Caki2 (cell line): ENCODE data around the gene LCN12. TPM values are rescaled to one million over a fixed set of nuclear protein-coding genes. Genes with fewer than 3 reads are reported as not detected.
"Not testable (repeated sequence)": the region's sequence is repeated elsewhere in the genome, so short reads cannot be mapped to it uniquely, and the experiment has no call there.

ENCODE experiments used
- DNase-seq: peaks from one replicate; pipeline ENCODE4 v3.0.0-alpha.2; 2015; ENCODE audit warnings: low read depth
- in situ Hi-C: cut with HindIII; loops from 2 replicates; pipeline ENCODE4 v1.10.0; 2016; ENCODE audit warnings: low sequenced_read_pairs, low pct_unique_long_range_greater_than_20kb, mixed read lengths
- total RNA-seq: library from RNA; depleted of rRNA; stranded (reverse); fragments of >200 nt; shearing (Covaris generic); gene quantifications from 2 replicates; pipeline ENCODE4 v1.2.3, GENCODE V29; 2014; ENCODE audit warnings: low replicate concordance; rRNA removed

LCN12 gene
- total RNA-seq, 1 experiment from 2014 or later: not detected

- DNase-seq: no peak
- in situ Hi-C loops: no loop called here
These were observed 40.8 kb downstream of the LCN12 start for GRCh38 chr9:136992819-136993369.

GRCh38 chr9:136994180-136994887 is 42.3 kb downstream of the LCN12 start:
- in situ Hi-C loops: no loop called here
- no peak for DNase-seq

DNA sequence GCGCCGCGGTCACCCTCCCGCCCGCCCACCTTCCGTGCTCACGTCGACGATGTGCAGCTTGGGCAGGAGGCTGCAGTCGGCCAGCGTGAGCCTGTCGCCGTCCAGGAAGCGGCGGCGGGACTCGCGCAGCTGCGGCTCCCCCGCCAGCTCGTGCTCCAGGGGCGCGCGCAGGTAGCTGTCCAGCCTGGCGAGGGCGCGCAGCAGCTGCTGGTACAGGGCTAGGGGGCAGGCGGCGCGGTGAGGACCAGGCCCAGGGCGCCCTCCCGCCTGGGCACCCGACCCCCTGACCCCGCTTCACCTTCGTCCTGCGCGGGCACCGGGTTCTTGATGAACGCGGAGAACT is 42.8 kb downstream of the LCN12 start:
- DNase-seq: no peak
- in situ Hi-C loops: no loop called here

DNA sequence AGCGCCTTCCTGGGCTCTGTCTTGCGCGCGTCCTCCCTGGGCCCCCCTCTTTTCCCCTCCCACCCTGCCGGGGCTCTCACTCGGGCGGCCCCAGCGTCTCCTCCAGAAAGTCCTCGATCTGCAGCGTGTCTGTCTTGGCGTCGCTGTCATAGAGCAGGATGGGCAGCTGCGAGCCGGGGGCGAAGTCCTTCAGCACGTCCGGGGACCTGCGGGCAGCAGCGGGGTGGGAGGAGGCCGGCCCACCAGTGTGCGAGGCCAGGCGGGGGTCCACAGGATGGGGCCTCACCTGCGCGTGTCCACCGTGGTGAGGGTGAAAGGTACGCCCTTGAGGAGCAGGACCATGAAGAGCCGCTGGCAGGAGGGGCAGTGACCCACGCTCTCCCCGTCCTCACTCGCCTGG is 43.3 kb downstream of the LCN12 start:
- in situ Hi-C loops: no loop called here
- DNase-seq: no peak

GRCh38 chr9:136995772-136996311 is 43.8 kb downstream of the LCN12 start:
- in situ Hi-C loops: no loop called here
- DNase-seq: no peak

DNA sequence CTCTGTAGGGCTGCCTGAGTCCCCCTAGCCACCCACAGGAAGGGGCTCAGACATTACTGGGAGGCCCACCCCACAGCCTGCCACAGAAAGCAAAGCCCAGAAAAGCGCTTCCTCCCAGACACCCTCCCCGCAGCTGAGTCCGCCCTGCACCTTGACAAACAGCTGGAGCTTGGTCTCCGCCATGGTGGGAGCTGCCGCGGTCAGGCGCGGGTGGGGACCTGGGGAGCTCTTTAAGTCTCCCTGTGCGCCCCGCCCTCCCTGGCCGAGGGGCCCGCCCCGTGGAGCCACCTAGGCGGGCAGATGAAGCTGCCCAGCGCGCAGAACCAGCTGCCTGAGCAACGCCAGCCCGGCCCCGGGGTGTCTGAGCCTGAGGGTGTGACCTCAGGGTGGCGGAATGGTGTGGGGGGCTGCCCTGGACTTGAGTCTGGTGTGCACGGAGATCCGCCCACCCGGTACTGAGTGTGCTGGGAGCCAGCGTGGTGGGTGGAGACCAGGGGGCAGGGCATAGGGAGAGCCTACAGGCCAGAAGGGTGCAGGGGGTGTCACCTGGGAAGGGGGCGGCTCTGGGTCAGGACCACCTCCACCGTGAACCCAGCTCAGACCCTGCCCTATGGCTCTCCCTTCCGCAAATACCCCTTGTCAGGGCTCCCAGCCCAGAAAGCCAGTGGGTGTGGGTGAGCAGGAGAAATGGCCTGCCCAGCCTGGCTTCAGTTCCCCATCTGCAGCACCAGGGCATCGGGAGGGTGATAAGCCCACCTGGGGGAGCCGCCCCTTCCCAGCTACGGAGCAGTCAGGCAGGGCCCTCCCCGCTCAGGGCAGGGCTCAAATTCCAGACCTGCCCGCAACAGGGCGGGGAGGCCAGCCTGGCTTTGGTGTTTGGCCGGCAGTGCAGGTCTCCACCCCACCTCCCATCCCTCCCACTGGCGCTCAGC is 44.6 kb downstream of the LCN12 start, which contains the start of gene CLIC3:
Gene CLIC3 (minus strand): TSS at position 208 of the 932 bp plus-strand sequence. CDS start 25 bp downstream, at position 183.
- DNase-seq: no peak
- in situ Hi-C loops: no loop called here

GRCh38 chr9:136997371-136997770 is 45.3 kb downstream of the LCN12 start:
- no peak for DNase-seq
- in situ Hi-C loops: no loop called here

GRCh38 chr9:136997830-136998234 is 45.8 kb downstream of the LCN12 start:
- no peak for DNase-seq
- in situ Hi-C loops: no loop called here

- in situ Hi-C loops: no loop called here
- DNase-seq: no peak
These were observed 48.3 kb downstream of the LCN12 start for GRCh38 chr9:137000177-137000930.

DNA sequence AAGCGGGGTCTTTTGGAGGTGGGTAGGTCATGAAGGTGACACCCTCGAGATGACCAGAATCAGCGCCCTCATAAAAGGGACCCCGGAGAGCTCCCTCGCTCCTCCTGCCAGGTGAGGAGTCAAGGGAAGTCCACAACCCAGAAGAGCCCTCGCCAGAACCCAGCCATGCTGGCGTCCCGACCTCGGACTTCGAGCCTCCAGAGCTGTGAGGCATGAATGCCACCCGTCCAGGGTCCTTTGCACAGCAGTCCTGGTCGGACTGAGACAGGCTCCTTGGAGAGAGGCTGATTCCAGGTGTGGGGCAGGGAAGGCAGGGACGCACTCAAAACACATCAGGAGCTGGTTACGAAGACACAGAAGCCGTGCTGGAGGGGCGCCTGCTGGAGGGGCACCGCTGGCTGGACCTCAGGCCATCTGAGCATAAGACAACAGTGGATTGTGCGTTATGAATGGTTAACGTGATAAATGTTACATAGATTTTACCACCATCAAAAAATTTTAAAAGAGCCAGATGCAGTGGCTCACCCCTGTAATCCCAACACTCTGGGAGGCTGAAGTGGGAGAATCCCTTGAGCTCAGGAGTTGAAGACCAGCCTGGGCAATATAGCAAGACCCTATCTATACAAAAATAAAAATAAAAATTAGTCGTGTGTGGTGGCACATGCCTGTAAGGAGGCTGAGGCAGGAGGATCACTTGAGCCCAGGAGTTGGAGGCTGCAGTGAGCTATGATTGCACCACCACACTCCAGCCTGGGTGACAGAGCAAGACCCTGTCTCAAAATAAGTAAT is 50.0 kb downstream of the LCN12 start:
- DNase-seq: no peak
- in situ Hi-C loops: no loop called here

- DNase-seq: no peak
- in situ Hi-C loops: no loop called here
These were observed 50.6 kb downstream of the LCN12 start for GRCh38 chr9:137002646-137003041.

GRCh38 chr9:137004285-137004684 is 52.2 kb downstream of the LCN12 start:
- DNase-seq, in situ Hi-C loops: not testable (repeated sequence)

Other genes starting within 250 kb of the LCN12 start
- 12.5 and 19.5 TPM in 2 replicates for gene DIPK1B, start 239.7 kb upstream of the LCN12 start, total RNA-seq
- not detected in 2 replicates for gene LCN10, start 209.3 kb upstream of the LCN12 start, total RNA-seq
- not detected in 2 replicates for gene LCN6, start 203.7 kb upstream of the LCN12 start, total RNA-seq
- not detected in 2 replicates for gene LCN8, start 194.0 kb upstream of the LCN12 start, total RNA-seq
- not detected in 2 replicates for gene LCN15, start 187.8 kb upstream of the LCN12 start, total RNA-seq
- gene TMEM141, start 160.9 kb upstream of the LCN12 start, total RNA-seq: 230 and 313 TPM in 2 replicates
- 1.1 TPM in 1 of 2 replicates, not detected in the other for gene CCDC183, start 155.9 kb upstream of the LCN12 start, total RNA-seq
- 103 and 104 TPM in 2 replicates for gene RABL6, start 144.3 kb upstream of the LCN12 start, total RNA-seq
- gene AJM1, start 109.8 kb upstream of the LCN12 start, total RNA-seq: 1.3 and 1.7 TPM in 2 replicates
- 125 and 127 TPM in 2 replicates for gene PHPT1, start 102.9 kb upstream of the LCN12 start, total RNA-seq
- 0.17 TPM in 2 replicates for gene MAMDC4, start 99.9 kb upstream of the LCN12 start, total RNA-seq
- 460 and 494 TPM in 2 replicates for gene EDF1, start 86.0 kb upstream of the LCN12 start, total RNA-seq
- gene TRAF2, start 65.8 kb upstream of the LCN12 start, total RNA-seq: 61.9 and 67.0 TPM in 2 replicates
- gene FBXW5, start 7.5 kb upstream of the LCN12 start, total RNA-seq: 139 and 152 TPM in 2 replicates
- gene C8G, start 7.0 kb upstream of the LCN12 start, total RNA-seq: not detected in 2 replicates
- not detected in 2 replicates for gene PTGDS, start 25.2 kb downstream of the LCN12 start, total RNA-seq
- not detected in 2 replicates for gene LCNL1, start 30.7 kb downstream of the LCN12 start, total RNA-seq
- 129 and 137 TPM in 2 replicates for gene PAXX, start 40.1 kb downstream of the LCN12 start, total RNA-seq
- gene CLIC3, start 44.3 kb downstream of the LCN12 start, total RNA-seq: not detected in 2 replicates
- gene ABCA2, start 76.0 kb downstream of the LCN12 start, total RNA-seq: 19.0 and 23.5 TPM in 2 replicates
- gene FUT7, start 79.8 kb downstream of the LCN12 start, total RNA-seq: not detected in 2 replicates
- 31.8 and 45.1 TPM in 2 replicates for gene NPDC1, start 93.9 kb downstream of the LCN12 start, total RNA-seq
- gene ENTPD2, start 101.8 kb downstream of the LCN12 start, total RNA-seq: not detected in 2 replicates
- 51.2 and 55.0 TPM in 2 replicates for gene SAPCD2, start 118.3 kb downstream of the LCN12 start, total RNA-seq
- 2.1 and 2.3 TPM in 2 replicates for gene UAP1L1, start 125.2 kb downstream of the LCN12 start, total RNA-seq
- 52.2 and 79.4 TPM in 2 replicates for gene MAN1B1, start 134.7 kb downstream of the LCN12 start, total RNA-seq
- 118 and 163 TPM in 2 replicates for gene DPP7, start 162.5 kb downstream of the LCN12 start, total RNA-seq
- not detected in 2 replicates for gene GRIN1, start 186.9 kb downstream of the LCN12 start, total RNA-seq
- gene LRRC26, start 217.8 kb downstream of the LCN12 start, total RNA-seq: 1.8 and 3.0 TPM in 2 replicates
- not detected in 2 replicates for gene TMEM210, start 219.8 kb downstream of the LCN12 start, total RNA-seq
- 38.2 and 94.6 TPM in 2 replicates for gene ANAPC2, start 236.3 kb downstream of the LCN12 start, total RNA-seq
- gene SSNA1, start 236.4 kb downstream of the LCN12 start, total RNA-seq: 163 and 166 TPM in 2 replicates
- 13.9 and 15.2 TPM in 2 replicates for gene TPRN, start 248.5 kb downstream of the LCN12 start, total RNA-seq